DOHH2 (cell line): ENCODE measurements around the gene TMEM271.

Experiments
- H3F3A ChIP-seq: fragments of 200-600 bp; sonication (generic), shearing (Covaris generic); 2 replicates; pipeline ENCODE4 v1.6.0; 2016; ENCODE audit warnings: antibody characterized with exemption, mild to moderate bottlenecking; ENCODE audit not compliant: control insufficient read depth, insufficient read depth
- H3K27ac ChIP-seq: fragments of 200-600 bp; sonication (generic); 2 replicates; pipeline ENCODE4 v1.5.1; 2014; ENCODE audit warnings: low read depth, mild to moderate bottlenecking, low read length, moderate library complexity
- H3K27me3 ChIP-seq: fragments of 200-600 bp; sonication (generic); 2 replicates; pipeline ENCODE4 v1.6.1; 2014; ENCODE audit warnings: mild to moderate bottlenecking, low read length, mixed read lengths; ENCODE audit not compliant: control insufficient read depth
- H3K36me3 ChIP-seq: fragments of 200-600 bp; sonication (generic); 2 replicates; pipeline ENCODE4 v1.6.1; 2014; ENCODE audit warnings: mild to moderate bottlenecking, low read length, moderate library complexity, mixed read lengths; ENCODE audit not compliant: control insufficient read depth
- H3K4me1 ChIP-seq: fragments of 200-600 bp; sonication (generic); 2 replicates; pipeline ENCODE4 v1.6.1; 2014; ENCODE audit warnings: mild to moderate bottlenecking, low read length, mixed read lengths; ENCODE audit not compliant: control insufficient read depth
- H3K4me2 ChIP-seq: fragments of 200-600 bp; sonication (generic); 2 replicates; pipeline ENCODE4 v1.6.0; 2014; ENCODE audit warnings: mild to moderate bottlenecking, low read length, moderate library complexity
- H3K4me3 ChIP-seq: fragments of 200-600 bp; sonication (generic); 2 replicates; pipeline ENCODE4 v1.5.1; 2014; ENCODE audit warnings: mild to moderate bottlenecking, low read length, mixed read lengths
- H3K79me2 ChIP-seq: fragments of 200-600 bp; sonication (generic); 2 replicates; pipeline ENCODE4 v1.6.1; 2014; ENCODE audit warnings: mild to moderate bottlenecking, low read length, mixed read lengths; ENCODE audit not compliant: control insufficient read depth
- H3K9me2 ChIP-seq: fragments of 200-600 bp; sonication (generic); replicated peaks from 2 replicates; pipeline ENCODE4 v1.6.1; 2014; ENCODE audit warnings: mild to moderate bottlenecking, low read length, mixed read lengths; ENCODE audit not compliant: control insufficient read depth
- H3K9me3 ChIP-seq: fragments of 200-600 bp; sonication (generic); 2 replicates; pipeline ENCODE4 v1.6.1; 2014; ENCODE audit warnings: antibody characterized with exemption, low read length, mixed read lengths; ENCODE audit not compliant: control insufficient read depth, insufficient read depth
- H4K20me1 ChIP-seq: fragments of 200-600 bp; sonication (generic); 2 replicates; pipeline ENCODE4 v1.6.0; 2014; ENCODE audit warnings: low read depth, mild to moderate bottlenecking, antibody characterized with exemption, low read length, moderate library complexity; ENCODE audit not compliant: control insufficient read depth, insufficient read depth
- CTCF ChIP-seq: fragments of 200-600 bp; sonication (generic); IDR thresholded peaks from one replicate; pipeline ENCODE4 v1.5.1; 2014; ENCODE audit warnings: antibody characterized with exemption, mild to moderate bottlenecking, low read depth, low read length; ENCODE audit not compliant: poor library complexity, severe bottlenecking
- EZH2phosphoT487 ChIP-seq: fragments of 200-600 bp; sonication (generic); IDR thresholded peaks from 2 replicates; pipeline ENCODE4 v1.6.1; 2017; ENCODE audit warnings: borderline replicate concordance, mild to moderate bottlenecking, antibody characterized with exemption, low read length, moderate library complexity, mixed read lengths

Gene TMEM271

GRCh38 chr4:531076-531475, 45.0 kb downstream of the TMEM271 start:
- TF ChIP-seq EZH2phosphoT487 (no peak), CTCF (no peak)
- peaks cover 11% of the 10 kb centered on the region for H3K36me3 ChIP-seq

GRCh38 chr4:530017-530781, 45.9 kb downstream of the TMEM271 start:
- H3K36me3 ChIP-seq: peaks cover 11% of the 10 kb centered on the region

More at GRCh38 chr4:531076-531475, 45.0 kb downstream of the TMEM271 start:
- Histone ChIP-seq H3K27ac (no peak overlapping the region), H3K4me3 (no peak overlapping the region), H3K9me3 (no peaks in the 10 kb centered on the region; the same call in 1 of the 2 replicates), H3K4me1 (no peaks in the 10 kb centered on the region), H3K79me2 (no peaks in the 10 kb centered on the region), H3K4me2 (no peak overlapping the region), H3K9me2 (no peaks in the 10 kb centered on the region), H4K20me1 (no peaks in the 10 kb centered on the region), H3K27me3 (no peaks in the 10 kb centered on the region), H3F3A (no peaks in the 10 kb centered on the region)

GRCh38 chr4:529563-529962, 46.5 kb downstream of the TMEM271 start:
- no peaks in the 10 kb centered on the region for H3K4me1 ChIP-seq
- no peak overlapping the region for H3K27ac ChIP-seq
- no peak overlapping the region for H3K4me3 ChIP-seq
- no peaks in the 10 kb centered on the region for H3F3A ChIP-seq
- no peak for TF ChIP-seq EZH2phosphoT487
- TF ChIP-seq CTCF: no peak
- H3K9me2 ChIP-seq: no peaks in the 10 kb centered on the region
- H3K9me3 ChIP-seq: no peaks in the 10 kb centered on the region; the same call in 1 of the 2 replicates
- no peaks in the 10 kb centered on the region for H3K27me3 ChIP-seq
- H3K79me2 ChIP-seq: no peaks in the 10 kb centered on the region
- H3K36me3 ChIP-seq: peaks cover 11% of the 10 kb centered on the region
- no peaks in the 10 kb centered on the region for H4K20me1 ChIP-seq
- H3K4me2 ChIP-seq: no peak overlapping the region

More at GRCh38 chr4:530017-530781, 45.9 kb downstream of the TMEM271 start:
- TF ChIP-seq CTCF (no peak), EZH2phosphoT487 (no peak)
- H3K79me2 ChIP-seq: no peaks in the 10 kb centered on the region
- H3K27ac ChIP-seq: no peak overlapping the region
- H3F3A ChIP-seq: no peaks in the 10 kb centered on the region
- no peaks in the 10 kb centered on the region for H3K4me1 ChIP-seq
- no peaks in the 10 kb centered on the region; the same call in 1 of the 2 replicates for H3K9me3 ChIP-seq
- H3K9me2 ChIP-seq: no peaks in the 10 kb centered on the region
- H3K27me3 ChIP-seq: no peaks in the 10 kb centered on the region
- H4K20me1 ChIP-seq: no peaks in the 10 kb centered on the region
- H3K4me2 ChIP-seq: no peak overlapping the region
- H3K4me3 ChIP-seq: no peak overlapping the region
